A673 (cell line): ENCODE measurements around the gene NPRL2.

Experiments used
- CTCF ChIP-seq: fragments of 300-800, 200-600 bp; sonication (generic); conservative IDR thresholded peaks from 2 replicates; pipeline ENCODE4 v1.5.1; 2017; ENCODE audit warnings: low read depth, mild to moderate bottlenecking, antibody characterized with exemption, low read length, moderate library complexity, mixed read lengths
- EZH2 ChIP-seq: fragments of 200-600 bp; sonication (generic); IDR thresholded peaks from 2 replicates; pipeline ENCODE4 v1.6.1; 2017; ENCODE audit warnings: borderline replicate concordance, low read depth, mild to moderate bottlenecking, mixed read lengths, antibody characterized with exemption, low read length; ENCODE audit not compliant: poor library complexity, severe bottlenecking

- TF ChIP-seq CTCF (no peak), EZH2 (no peak)
These were observed 16.7 kb downstream of the NPRL2 start for GRCh38 chr3:50333744-50334328.
